ENCODE data around the gene AUTS2. TPM values are rescaled to one million over a fixed set of nuclear protein-coding genes. Genes with fewer than 3 reads are reported as not detected.

AUTS2 gene
- total and polyA plus RNA-seq, 2 experiments from 2014 or later: 32.0 to 91.0 TPM

GRCh38 chr7:70726294-70726693 lies 1128.0 kb downstream of the AUTS2 start:
- Histone ChIP-seq H3K27ac (ENCODE audit: low read depth) (peak overlapping the region; percentile 1; the same call in 1 of the 2 replicates), H3K27me3 (ENCODE audit: insufficient read depth) (no peaks in the 10 kb centered on the region), H3K4me3 (no peak overlapping the region), H3K4me2 (peak overlapping the region; percentile 31; the same call in 1 of the 2 replicates), H3K36me3 (ENCODE audit: insufficient read depth) (no peaks in the 10 kb centered on the region), H3F3A (replicated peaks; ENCODE audit: low read depth) (peaks cover 12% of the 10 kb centered on the region), H2AFZ (no peak overlapping the region), H3K9me2 (ENCODE audit: insufficient read depth) (peaks cover 6% of the 10 kb centered on the region; the same call in 1 of the 2 replicates), H3K4me1 (ENCODE audit: insufficient read depth) (peaks cover 69% of the 10 kb centered on the region), H4K20me1 (replicated peaks; ENCODE audit: insufficient read depth) (peaks cover 18% of the 10 kb centered on the region), H3K79me2 (replicated peaks; ENCODE audit: insufficient read depth) (peaks cover 93% of the 10 kb centered on the region)
- Mint-ChIP-seq H3K9me3 (peaks cover 7% of the 10 kb centered on the region; the same call in 1 of the 3 replicates), H3K36me3 (ENCODE audit: low read depth) (peaks cover 18% of the 10 kb centered on the region), H3K4me3 (no peak overlapping the region), H3K27ac (no peak overlapping the region), H3K4me1 (peaks cover 75% of the 10 kb centered on the region), H3K27me3 (ENCODE audit: insufficient read depth, low read depth, poor library complexity) (peaks cover 8% of the 10 kb centered on the region)
- TF ChIP-seq EZH2phosphoT487 (IDR thresholded peaks at IDR 0.05; ENCODE audit: unreplicated experiment) (no peak), ZNF462 (CRISPR knock-in tag; IDR thresholded peaks at IDR 0.05) (no peak), REST (IDR thresholded peaks at IDR 0.05; ENCODE audit: unreplicated experiment) (no peak), EZH2 (IDR thresholded peaks at IDR 0.05; ENCODE audit: low read depth, unreplicated experiment) (no peak), JUNB (IDR thresholded peaks at IDR 0.05; ENCODE audit: unreplicated experiment) (no peak), NANOG (IDR thresholded peaks at IDR 0.05; ENCODE audit: borderline replicate concordance) (no peak)
- DNase-seq (ENCODE audit: low spot score) (no peak), ATAC-seq (no peak)

Data from GM23338 (cell line).